ENCODE measurements around the gene NAALADL1.

DNA sequence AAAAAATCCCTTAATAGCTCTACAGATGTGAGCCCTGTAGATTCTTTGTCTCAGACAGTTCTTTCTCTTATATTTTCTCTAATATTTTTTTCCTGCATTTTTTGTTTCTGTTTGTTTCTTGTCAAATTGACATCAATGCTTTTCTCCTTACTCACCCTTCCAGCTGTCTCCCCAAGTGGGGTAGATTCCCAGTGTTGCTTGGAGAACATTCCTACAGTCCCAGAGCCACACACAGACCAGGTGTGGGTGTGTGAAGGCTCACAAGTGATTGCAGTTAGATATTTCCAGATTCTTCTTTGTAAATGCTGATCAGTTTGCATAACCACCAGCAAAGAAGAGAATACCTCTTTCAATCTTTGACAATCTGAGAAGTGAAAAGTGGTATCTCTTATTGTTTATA, 45.1 kb upstream of the NAALADL1 start:
- TF ChIP-seq ESRRG (CRISPR knock-in tag; IDR thresholded peaks at IDR 0.05) (no peak), CREB5 (CRISPR knock-in tag; IDR thresholded peaks at IDR 0.05; ENCODE audit: low read depth) (no peak), ISL1 (CRISPR knock-in tag; IDR thresholded peaks at IDR 0.05) (no peak), PATZ1 (CRISPR knock-in tag; IDR thresholded peaks at IDR 0.05; ENCODE audit: borderline replicate concordance) (no peak), ZFP30 (CRISPR knock-in tag; IDR thresholded peaks at IDR 0.05) (no peak), ZC3H10 (CRISPR knock-in tag; IDR thresholded peaks at IDR 0.05) (no peak), ARNTL (CRISPR knock-in tag; IDR thresholded peaks at IDR 0.05; ENCODE audit: borderline replicate concordance, low read depth) (no peak), ZNF70 (CRISPR knock-in tag; IDR thresholded peaks at IDR 0.05) (no peak), TOX (CRISPR knock-in tag; IDR thresholded peaks at IDR 0.05; ENCODE audit: borderline replicate concordance) (no peak)
